A673 (cell line): ENCODE results near the gene CUBN.

ENCODE experiments used
- CTCF ChIP-seq: fragments of 300-800, 200-600 bp; sonication (generic); conservative IDR thresholded peaks from 2 replicates; pipeline ENCODE4 v1.5.1; 2017; ENCODE audit warnings: low read depth, mild to moderate bottlenecking, antibody characterized with exemption, low read length, moderate library complexity, mixed read lengths
- EZH2 ChIP-seq: fragments of 200-600 bp; sonication (generic); IDR thresholded peaks from 2 replicates; pipeline ENCODE4 v1.6.1; 2017; ENCODE audit warnings: borderline replicate concordance, low read depth, mild to moderate bottlenecking, mixed read lengths, antibody characterized with exemption, low read length; ENCODE audit not compliant: poor library complexity, severe bottlenecking

GRCh38 chr10:16992611-16993119, 136.9 kb downstream of the CUBN start:
- TF ChIP-seq CTCF (no peak), EZH2 (no peak)
